Gastroesophageal sphincter (tissue), 4 donors: ENCODE measurements around the gene SGCE. TPM values are rescaled to one million over a fixed set of nuclear protein-coding genes. Genes with fewer than 3 reads are reported as not detected.

ENCODE experiments used
- ATAC-seq: fragments of 150-250 bp; one replicate; pipeline ENCODE4 v1.9.1; 2016; ENCODE audit warnings: mild to moderate bottlenecking, moderate library complexity
- H3K27ac ChIP-seq, 4 donors: fragments of 200-600 bp; sonication (generic) in 3 of 4; 1 replicate in 3 of 4; 2 replicates in 1 of 4; pipeline ENCODE4 v1.5.1; 2016 to 2019
- H3K27me3 ChIP-seq: fragments of 200-600 bp; sonication (generic); one replicate; pipeline ENCODE4 v1.5.1; 2019
- H3K36me3 ChIP-seq, 2 donors: fragments of 200-600 bp; sonication (generic); one replicate each; pipeline ENCODE4 v1.5.1; 2019; ENCODE audit warnings: control low read depth in 1 of 2
- H3K4me1 ChIP-seq, 3 donors: fragments of 200-600 bp; sonication (generic); 1 replicate in 2 of 3; 2 replicates in 1 of 3; pipeline ENCODE4 v1.5.1; 2016 to 2019; ENCODE audit warnings: control low read depth in 2 of 3
- H3K4me3 ChIP-seq, 2 donors: fragments of 200-600 bp; sonication (generic); one replicate each; pipeline ENCODE4 v1.5.1; 2019; ENCODE audit warnings: mild to moderate bottlenecking in 1 of 2, moderate library complexity in 1 of 2
- H3K9me3 ChIP-seq, 3 donors: fragments of 200-600 bp; sonication (generic); one replicate each; pipeline ENCODE4 v1.5.1; 2017 to 2019; ENCODE audit warnings: control low read depth in 2 of 3
- CTCF ChIP-seq, 4 experiments: fragments of 200-600 bp in 2 of 4; fragments of 450-650 bp in 2 of 4; sonication (generic) in 1 of 4; IDR thresholded peaks; one replicate each; pipeline ENCODE4 v1.5.1; 2017 to 2019; ENCODE audit warnings: antibody characterized with exemption in 4 of 4, mild to moderate bottlenecking in 2 of 4, moderate library complexity in 2 of 4
- EP300 ChIP-seq: sonication (generic); formaldehyde crosslinking; IDR thresholded peaks from one replicate; pipeline ENCODE4 v1.6.1; 2017; ENCODE audit warnings: antibody characterized with exemption, mild to moderate bottlenecking
- POLR2A ChIP-seq, 2 donors: fragments of 450-650 bp; IDR thresholded peaks; one replicate each; pipeline ENCODE4 v1.6.1; 2017; ENCODE audit warnings: antibody characterized with exemption in 2 of 2, mild to moderate bottlenecking in 2 of 2, moderate library complexity in 1 of 2
- POLR2AphosphoS5 ChIP-seq: sonication (generic); formaldehyde crosslinking; IDR thresholded peaks from one replicate; pipeline ENCODE4 v1.6.1; 2017; ENCODE audit warnings: antibody characterized with exemption
- WGBS, 2 donors: methylation state at CpG; one replicate each; pipeline ENCODE4 v1.1.5; 2018; ENCODE audit warnings: low coverage in 1 of 2; 5-methylcytosine and 5-hydroxymethylcytosine counted together
- total RNA-seq, 4 donors: library from RNA; depleted of rRNA; stranded (reverse); fragments of >200 nt; gene quantifications; one replicate each; pipeline ENCODE4 v1.1.0, GENCODE V29; 2016

SGCE gene
- total RNA-seq, 4 donors from 2014 or later: 92.5 to 138 (median 123) TPM

- no peak overlapping the region for H3K27ac ChIP-seq
- no peaks in the 10 kb centered on the region for H3K36me3 ChIP-seq
- peaks cover 0 to 5% (median 0%) of the 10 kb centered on the region in 3 donors for H3K4me1 ChIP-seq
- no peak overlapping the region for H3K4me3 ChIP-seq
- no peak for TF ChIP-seq CTCF (IDR thresholded peaks at IDR 0.05)
- TF ChIP-seq POLR2A (IDR thresholded peaks at IDR 0.05): no peak
- no peak for TF ChIP-seq POLR2AphosphoS5
- no peaks in the 10 kb centered on the region for H3K27me3 ChIP-seq
- no peaks in the 10 kb centered on the region for H3K9me3 ChIP-seq
- ATAC-seq: no peak
- 94 to 100% methylated on average over 2 to 4 of the region's 4 CpGs for WGBS, 2 donors
Observed at GRCh38 chr7:94565247-94565894, 90.6 kb downstream of the SGCE start.

- Histone ChIP-seq H3K27ac (no peak overlapping the region), H3K9me3 (no peaks in the 10 kb centered on the region), H3K36me3 (peaks cover 0 to 5% of the 10 kb centered on the region in 2 donors), H3K27me3 (no peaks in the 10 kb centered on the region), H3K4me3 (no peak overlapping the region), H3K4me1 (peaks cover 0 to 5% (median 0%) of the 10 kb centered on the region in 3 donors)
- no peak for ATAC-seq
- WGBS, 2 donors: 61 to 69% methylated on average over 3 of the region's 3 CpGs
- TF ChIP-seq EP300 (no peak), POLR2AphosphoS5 (no peak), POLR2A (IDR thresholded peaks at IDR 0.05) (no peak), CTCF (IDR thresholded peaks at IDR 0.05) (no peak)
Observed at GRCh38 chr7:94562525-94562924, 93.4 kb downstream of the SGCE start.

- TF ChIP-seq CTCF (IDR thresholded peaks at IDR 0.05) (no peak), POLR2A (IDR thresholded peaks at IDR 0.05) (no peak), POLR2AphosphoS5 (no peak), EP300 (no peak)
- peaks cover 0 to 5% of the 10 kb centered on the region in 2 donors for H3K36me3 ChIP-seq
- WGBS, 2 donors: 43 to 58% methylated on average over 2 of the region's 2 CpGs
- H3K9me3 ChIP-seq: no peaks in the 10 kb centered on the region
- H3K27ac ChIP-seq: no peak overlapping the region
- peaks cover 0 to 6% (median 0%) of the 10 kb centered on the region in 3 donors for H3K4me1 ChIP-seq
- no peaks in the 10 kb centered on the region for H3K27me3 ChIP-seq
- no peak overlapping the region for H3K4me3 ChIP-seq
- ATAC-seq: no peak
Observed at GRCh38 chr7:94561841-94562514, 94.0 kb downstream of the SGCE start.

- WGBS, 2 donors: 78% methylated on average over 1 of the region's 1 CpG; no CpG with 5 or more reads in 1 of the 2 donors
- Histone ChIP-seq H3K27ac (no peak overlapping the region), H3K4me3 (no peak overlapping the region), H3K9me3 (no peaks in the 10 kb centered on the region), H3K4me1 (peaks cover 0 to 9% (median 0%) of the 10 kb centered on the region in 3 donors), H3K27me3 (no peaks in the 10 kb centered on the region), H3K36me3 (peaks cover 0 to 22% of the 10 kb centered on the region in 2 donors)
- no peak for TF ChIP-seq POLR2AphosphoS5
- no peak for TF ChIP-seq POLR2A (IDR thresholded peaks at IDR 0.05)
- no peak for TF ChIP-seq EP300
- no peak for TF ChIP-seq CTCF (IDR thresholded peaks at IDR 0.05)
- no peak for ATAC-seq
Observed at GRCh38 chr7:94559972-94560371, 96.0 kb downstream of the SGCE start.

GRCh38 chr7:94557215-94557614, 98.7 kb downstream of the SGCE start:
- Histone ChIP-seq H3K36me3 (peaks cover 0 to 48% of the 10 kb centered on the region in 2 donors), H3K9me3 (no peaks in the 10 kb centered on the region), H3K27ac (no peak overlapping the region), H3K27me3 (no peaks in the 10 kb centered on the region), H3K4me3 (no peak overlapping the region), H3K4me1 (peaks cover 0 to 9% (median 0%) of the 10 kb centered on the region in 3 donors)
- TF ChIP-seq EP300: no peak
- TF ChIP-seq POLR2A (IDR thresholded peaks at IDR 0.05): no peak
- TF ChIP-seq CTCF (IDR thresholded peaks at IDR 0.05): no peak
- TF ChIP-seq POLR2AphosphoS5: no peak
- ATAC-seq: no peak
